AG04450 (cell line): ENCODE results near the gene TMEM150C. TPM values are rescaled to one million over a fixed set of nuclear protein-coding genes. Genes with fewer than 3 reads are reported as not detected.

Experiments
- CTCF ChIA-PET: fragments of 300-600, 350-600 bp; formaldehyde crosslinking; extraction: SDS; loops from one replicate; lab custom pipeline; 2022; ENCODE audit warnings: antibody characterized with exemption, inconsistent platforms; lab: Charles Lee
- POLR2A ChIA-PET: fragments of 350-600 bp; formaldehyde crosslinking; extraction: SDS; loops from one replicate; lab custom pipeline; 2021; ENCODE audit warnings: antibody characterized with exemption, inconsistent platforms; lab: Yijun Ruan, JAX
- DNase-seq: peaks from one replicate; pipeline ENCODE4 v3.0.0-alpha.2; 2011; ENCODE audit warnings: low read depth, low spot score
- H3K27ac ChIP-seq: one replicate; pipeline ENCODE4 v1.5.1; 2012; ENCODE audit warnings: low read depth, low read length, control low read depth
- H3K27me3 ChIP-seq: one replicate; pipeline ENCODE4 v1.6.0; 2012; ENCODE audit warnings: low read length; ENCODE audit not compliant: control insufficient read depth, insufficient read depth
- H3K4me3 ChIP-seq: 2 replicates; pipeline ENCODE4 v1.5.1; 2011; ENCODE audit warnings: mild to moderate bottlenecking, low read depth, low read length, control low read depth
- H3K9me3 ChIP-seq: 2 replicates; pipeline ENCODE4 v1.5.1; 2012; ENCODE audit warnings: low read length; ENCODE audit not compliant: control insufficient read depth, insufficient read depth
- polyA plus RNA-seq: library from polyadenylated mRNA; depleted of rRNA; stranded (reverse); fragments of >200 nt; gene quantifications from 2 replicates; pipeline ENCODE4 v1.2.3, GENCODE V29; 2011
- TF ChIP-seq, protein P1 (sequence below): IDR thresholded peaks from 2 replicates; pipeline ENCODE4 v1.5.1; 2011; ENCODE audit warnings: low read depth, low read length, control low read depth, inconsistent platforms

TMEM150C gene
- polyA plus RNA-seq, 1 experiment = 0.06 TPM

DNA sequence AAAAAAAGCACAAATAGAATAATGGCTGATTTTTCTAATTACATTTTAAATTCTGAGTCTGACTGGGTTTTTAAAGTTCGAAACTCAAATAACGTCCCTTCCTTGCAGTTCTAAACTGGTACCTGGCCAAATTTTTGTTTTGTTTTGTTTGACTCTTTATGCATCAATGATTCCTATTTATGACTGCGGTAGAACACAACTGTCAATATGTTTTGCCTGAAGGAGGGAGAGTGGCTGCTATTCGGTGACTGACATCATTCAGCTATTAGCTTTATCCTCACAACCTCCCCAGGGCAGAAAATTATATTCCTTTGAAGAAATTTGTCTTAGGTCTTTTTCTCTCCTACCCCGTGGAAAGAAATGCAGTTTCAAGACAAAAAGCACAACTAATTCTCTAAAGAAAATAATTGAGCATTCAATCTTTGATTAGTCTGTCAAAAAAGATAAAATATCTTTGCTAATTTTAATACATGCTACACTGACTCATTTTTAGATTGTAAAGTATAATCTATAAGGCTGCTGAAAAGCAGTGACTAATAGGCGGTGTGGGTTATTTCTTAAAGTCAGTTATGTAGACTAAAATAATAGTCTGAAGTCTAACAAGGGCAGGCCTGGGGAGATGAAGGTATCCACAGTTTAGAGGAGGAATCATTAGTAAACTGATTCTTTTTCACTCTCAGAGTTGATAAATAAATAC is 61.9 kb downstream of the TMEM150C start:
- no peak overlapping the region for H3K27ac ChIP-seq

DNA sequence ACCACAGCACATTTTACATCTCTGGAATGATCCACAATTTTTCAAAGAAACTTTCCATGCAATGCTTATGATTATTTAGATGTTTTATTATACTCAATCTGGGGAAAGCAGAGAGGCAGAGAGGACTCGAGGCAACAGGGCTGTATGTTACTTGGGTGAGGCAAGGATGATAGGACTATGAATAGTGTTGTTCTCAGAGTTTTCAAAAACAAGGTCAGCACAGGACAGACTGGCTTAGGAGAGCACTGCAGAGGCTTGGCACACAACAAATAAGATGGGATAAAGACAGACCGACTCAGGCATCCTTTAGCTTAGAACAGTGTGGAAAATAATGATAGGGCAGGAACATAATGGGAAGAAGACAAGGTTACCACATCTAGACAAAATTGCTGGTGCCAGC is 65.4 kb downstream of the TMEM150C start:
- no peak overlapping the region for H3K4me3 ChIP-seq
- POLR2A ChIA-PET = interaction anchor here (0.6 kb wide), 1 partner anchor 753 kb away, joined by 4 read pairs; no protein-coding TSS in a partner anchor
- no peaks in the 10 kb centered on the region for H3K9me3 ChIP-seq
- TF ChIP-seq, protein P1, sequence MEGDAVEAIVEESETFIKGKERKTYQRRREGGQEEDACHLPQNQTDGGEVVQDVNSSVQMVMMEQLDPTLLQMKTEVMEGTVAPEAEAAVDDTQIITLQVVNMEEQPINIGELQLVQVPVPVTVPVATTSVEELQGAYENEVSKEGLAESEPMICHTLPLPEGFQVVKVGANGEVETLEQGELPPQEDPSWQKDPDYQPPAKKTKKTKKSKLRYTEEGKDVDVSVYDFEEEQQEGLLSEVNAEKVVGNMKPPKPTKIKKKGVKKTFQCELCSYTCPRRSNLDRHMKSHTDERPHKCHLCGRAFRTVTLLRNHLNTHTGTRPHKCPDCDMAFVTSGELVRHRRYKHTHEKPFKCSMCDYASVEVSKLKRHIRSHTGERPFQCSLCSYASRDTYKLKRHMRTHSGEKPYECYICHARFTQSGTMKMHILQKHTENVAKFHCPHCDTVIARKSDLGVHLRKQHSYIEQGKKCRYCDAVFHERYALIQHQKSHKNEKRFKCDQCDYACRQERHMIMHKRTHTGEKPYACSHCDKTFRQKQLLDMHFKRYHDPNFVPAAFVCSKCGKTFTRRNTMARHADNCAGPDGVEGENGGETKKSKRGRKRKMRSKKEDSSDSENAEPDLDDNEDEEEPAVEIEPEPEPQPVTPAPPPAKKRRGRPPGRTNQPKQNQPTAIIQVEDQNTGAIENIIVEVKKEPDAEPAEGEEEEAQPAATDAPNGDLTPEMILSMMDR = no peak
- no peak overlapping the region for H3K27ac ChIP-seq
- no peak for DNase-seq
- CTCF ChIA-PET = no interaction called here
- H3K27me3 ChIP-seq = peaks cover 2% of the 10 kb centered on the region

More for the DNA sequence above, 61.9 kb downstream of the TMEM150C start:
- CTCF ChIA-PET = interaction anchor here (1.7 kb wide), 1 partner anchor 37 kb away, joined by 9 read pairs; no protein-coding TSS in a partner anchor
- Histone ChIP-seq H3K9me3 (no peaks in the 10 kb centered on the region), H3K4me3 (no peak overlapping the region), H3K27me3 (peaks cover 2% of the 10 kb centered on the region)
- TF ChIP-seq, protein P1 = no peak
- POLR2A ChIA-PET = no interaction called here
- no peak for DNase-seq

DNA sequence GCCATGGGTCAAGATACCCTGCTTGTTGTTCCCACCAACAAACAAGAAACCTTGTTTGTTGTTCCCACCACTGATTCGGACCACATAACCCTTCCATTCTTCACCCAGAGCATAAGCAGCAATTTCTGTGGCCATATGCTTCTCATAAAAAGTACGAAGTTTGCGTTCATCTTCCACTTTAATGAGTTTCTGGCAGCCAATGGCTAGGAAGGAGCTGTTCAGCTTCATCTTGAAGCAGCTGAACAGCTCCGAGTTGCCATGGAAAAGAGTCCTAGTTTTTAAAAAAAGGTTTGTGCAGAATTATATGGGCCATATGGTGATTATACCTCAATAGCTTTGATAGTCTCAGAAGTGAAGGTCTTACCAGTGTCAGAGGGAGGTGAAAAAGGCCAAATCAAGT is 66.1 kb downstream of the TMEM150C start:
- no peak for DNase-seq
- Histone ChIP-seq H3K9me3 (no peaks in the 10 kb centered on the region), H3K4me3 (no peak overlapping the region), H3K27me3 (peaks cover 2% of the 10 kb centered on the region), H3K27ac (no peak overlapping the region)
- TF ChIP-seq, protein P1 = no peak
- POLR2A ChIA-PET = interaction anchor here (0.6 kb wide), 1 partner anchor 753 kb away, joined by 4 read pairs; no protein-coding TSS in a partner anchor
- CTCF ChIA-PET = interaction anchor here (1.1 kb wide), 1 partner anchor 243 kb away, joined by 3 read pairs; no protein-coding TSS in a partner anchor

DNA sequence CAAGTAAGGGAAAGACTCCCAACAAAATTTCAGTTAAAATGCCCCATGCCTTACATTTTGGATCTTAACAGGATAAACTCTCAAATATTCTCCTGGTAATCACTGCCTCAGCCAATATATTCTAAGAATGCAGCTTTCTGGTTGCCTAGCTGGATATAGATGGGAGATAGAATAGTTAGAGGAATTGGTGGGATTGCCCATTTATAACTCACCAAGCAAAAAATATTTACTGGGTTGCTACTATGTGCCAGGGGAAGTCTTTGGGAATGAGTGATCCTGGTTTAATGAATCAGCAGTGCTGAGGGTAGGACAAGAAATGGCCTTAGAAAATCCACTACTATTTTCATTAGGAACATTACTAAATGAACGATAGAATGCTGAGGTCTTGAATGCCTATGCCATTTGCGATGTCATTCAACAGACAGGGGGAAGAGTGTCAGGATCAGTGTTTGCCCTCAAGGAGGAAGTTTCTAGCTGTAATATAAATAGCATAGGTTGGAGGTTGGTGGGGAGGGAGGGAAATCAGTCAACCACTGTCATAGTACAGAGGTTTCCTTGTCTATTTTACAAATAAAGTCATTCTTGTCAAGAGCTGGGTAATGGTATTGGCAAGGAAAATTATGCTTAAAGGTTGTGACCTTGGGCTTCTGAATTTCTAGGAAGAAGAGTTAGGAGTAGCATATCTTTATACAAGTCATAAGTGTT is 67.9 kb downstream of the TMEM150C start:
- ChIA-PET CTCF (interaction anchor here (1.3 kb wide), 1 partner anchor 245 kb away, joined by 4 read pairs; no protein-coding TSS in a partner anchor), POLR2A (no interaction called here)
- peaks cover 2% of the 10 kb centered on the region for H3K27me3 ChIP-seq
- no peak overlapping the region for H3K27ac ChIP-seq
- DNase-seq = no peak
- TF ChIP-seq, protein P1 = no peak
- H3K9me3 ChIP-seq = no peaks in the 10 kb centered on the region
- no peak overlapping the region for H3K4me3 ChIP-seq
